ENCODE results near the gene MYBPC2.

Gene MYBPC2

GRCh38 chr19:50410109-50410508 lies 22.6 kb upstream of the MYBPC2 start:
- no peak for DNase-seq (ENCODE audit: low spot score)

GRCh38 chr19:50412419-50412818 lies 20.3 kb upstream of the MYBPC2 start:
- no peak for DNase-seq (ENCODE audit: low spot score)

- DNase-seq (ENCODE audit: low spot score) = no peak
Observed at GRCh38 chr19:50413096-50413495, 19.6 kb upstream of the MYBPC2 start.

- DNase-seq (ENCODE audit: low spot score) = no peak
Observed at GRCh38 chr19:50413531-50413930, 19.2 kb upstream of the MYBPC2 start.

- peak; percentile 74 for DNase-seq (ENCODE audit: low spot score)
Observed at GRCh38 chr19:50414864-50415660, 17.6 kb upstream of the MYBPC2 start.

GRCh38 chr19:50415661-50416033 lies 17.0 kb upstream of the MYBPC2 start:
- no peak for DNase-seq (ENCODE audit: low spot score)

GRCh38 chr19:50416034-50416977 lies 16.4 kb upstream of the MYBPC2 start:
- no peak for DNase-seq (ENCODE audit: low spot score)

GRCh38 chr19:50417111-50418081 lies 15.3 kb upstream of the MYBPC2 start:
- DNase-seq (ENCODE audit: low spot score) = no peak

- no peak for DNase-seq (ENCODE audit: low spot score)
Observed at GRCh38 chr19:50418176-50419021, 14.3 kb upstream of the MYBPC2 start, which contains the start of gene SPIB. Gene SPIB, plus strand, starts transcription at chr19:50418938. Its CDS starts 25 bp downstream, at chr19:50418963.

GRCh38 chr19:50419022-50419579 lies 13.6 kb upstream of the MYBPC2 start:
- DNase-seq (ENCODE audit: low spot score) = no peak

GRCh38 chr19:50419580-50420035 lies 13.1 kb upstream of the MYBPC2 start:
- no peak for DNase-seq (ENCODE audit: low spot score)

GRCh38 chr19:50420127-50420526 lies 12.6 kb upstream of the MYBPC2 start:
- DNase-seq (ENCODE audit: low spot score) = no peak

GRCh38 chr19:50420808-50421207 lies 11.9 kb upstream of the MYBPC2 start:
- no peak for DNase-seq (ENCODE audit: low spot score)

- DNase-seq (ENCODE audit: low spot score) = no peak
Observed at GRCh38 chr19:50422397-50423278, 10.1 kb upstream of the MYBPC2 start.

GRCh38 chr19:50423279-50424113 lies 9.2 kb upstream of the MYBPC2 start:
- DNase-seq (ENCODE audit: low spot score) = no peak

GRCh38 chr19:50425581-50425980 lies 7.1 kb upstream of the MYBPC2 start:
- no peak for DNase-seq (ENCODE audit: low spot score)

GRCh38 chr19:50427318-50427925 lies 5.3 kb upstream of the MYBPC2 start:
- DNase-seq (ENCODE audit: low spot score) = no peak

GRCh38 chr19:50427997-50428425 lies 4.7 kb upstream of the MYBPC2 start:
- no peak for DNase-seq (ENCODE audit: low spot score)
